ENCODE measurements around the gene LRRC45.

DNA sequence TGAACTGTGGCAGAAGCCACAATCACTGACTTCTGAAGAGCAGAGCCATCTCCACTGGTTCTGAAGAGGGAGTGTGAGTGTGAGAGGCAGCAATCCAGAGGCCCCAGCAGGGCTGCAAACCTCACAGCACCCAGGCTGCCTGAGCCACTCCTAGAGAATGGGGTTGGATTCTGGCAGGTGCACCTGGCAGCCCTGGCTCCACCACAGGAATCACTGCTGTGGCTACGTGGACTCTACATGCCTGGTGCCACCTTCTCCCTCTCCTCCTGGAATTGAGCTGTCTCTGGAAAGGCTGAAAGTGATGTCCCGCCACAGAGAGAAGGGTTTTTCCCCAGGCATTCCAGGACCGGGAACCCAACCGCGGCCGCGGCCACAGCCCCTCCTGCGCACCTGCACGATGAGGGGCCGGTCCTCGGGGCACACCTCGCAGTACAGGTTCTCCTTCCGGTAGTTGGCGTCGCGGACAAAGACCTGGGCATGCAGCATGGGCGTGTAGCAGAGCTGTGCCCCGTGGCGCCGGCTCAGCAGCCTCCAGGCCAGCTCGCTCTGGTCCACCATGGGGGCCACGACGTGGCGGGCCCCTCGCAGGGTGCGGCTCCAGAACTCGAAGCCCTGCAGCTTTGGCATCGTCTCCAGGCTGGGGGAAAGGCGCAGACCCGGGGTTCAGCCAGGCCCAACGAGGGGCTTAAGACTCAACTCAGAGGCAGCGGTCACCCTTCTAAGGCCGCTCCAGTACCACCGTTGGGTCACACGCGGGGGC is 41.5 kb downstream of the LRRC45 start:
- TF ChIP-seq, protein P1, sequence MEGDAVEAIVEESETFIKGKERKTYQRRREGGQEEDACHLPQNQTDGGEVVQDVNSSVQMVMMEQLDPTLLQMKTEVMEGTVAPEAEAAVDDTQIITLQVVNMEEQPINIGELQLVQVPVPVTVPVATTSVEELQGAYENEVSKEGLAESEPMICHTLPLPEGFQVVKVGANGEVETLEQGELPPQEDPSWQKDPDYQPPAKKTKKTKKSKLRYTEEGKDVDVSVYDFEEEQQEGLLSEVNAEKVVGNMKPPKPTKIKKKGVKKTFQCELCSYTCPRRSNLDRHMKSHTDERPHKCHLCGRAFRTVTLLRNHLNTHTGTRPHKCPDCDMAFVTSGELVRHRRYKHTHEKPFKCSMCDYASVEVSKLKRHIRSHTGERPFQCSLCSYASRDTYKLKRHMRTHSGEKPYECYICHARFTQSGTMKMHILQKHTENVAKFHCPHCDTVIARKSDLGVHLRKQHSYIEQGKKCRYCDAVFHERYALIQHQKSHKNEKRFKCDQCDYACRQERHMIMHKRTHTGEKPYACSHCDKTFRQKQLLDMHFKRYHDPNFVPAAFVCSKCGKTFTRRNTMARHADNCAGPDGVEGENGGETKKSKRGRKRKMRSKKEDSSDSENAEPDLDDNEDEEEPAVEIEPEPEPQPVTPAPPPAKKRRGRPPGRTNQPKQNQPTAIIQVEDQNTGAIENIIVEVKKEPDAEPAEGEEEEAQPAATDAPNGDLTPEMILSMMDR (optimal IDR thresholded peaks at IDR 0.05 in 1 of 3, IDR thresholded peaks at IDR 0.05 in 1 of 3, conservative IDR thresholded peaks at IDR 0.05 in 1 of 3; ENCODE audit: extremely low read depth in 1 of 3, insufficient read depth in 2 of 3, low read length in 3 of 3) = peak in 1 of 3 experiments; percentile 4
- TF ChIP-seq EZH2 (IDR thresholded peaks at IDR 0.05; ENCODE audit: low read length) = no peak
